ENCODE results near the gene CTDP1.

DNA sequence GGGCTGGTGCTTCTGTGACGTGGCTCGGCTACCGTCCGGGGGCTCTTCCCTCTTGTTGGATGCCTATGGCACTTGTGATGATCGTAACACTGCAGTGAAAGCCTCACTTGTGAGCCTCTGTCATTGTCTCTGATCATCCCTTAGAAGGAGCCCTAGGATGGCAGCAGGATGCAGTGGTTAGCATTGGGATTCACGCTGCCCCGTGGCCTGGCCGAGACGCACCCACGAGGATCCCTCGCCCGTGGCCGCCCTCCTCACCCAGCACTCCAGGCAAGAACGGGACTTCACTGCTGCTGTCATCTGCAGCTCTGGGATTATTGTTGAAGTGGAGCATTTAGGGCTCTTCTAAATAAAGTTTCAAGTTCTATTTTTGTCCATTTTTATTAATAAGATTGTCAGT, 46.8 kb upstream of the CTDP1 start:
- no peak for TF ChIP-seq CTCF (IDR thresholded peaks at IDR 0.05; ENCODE audit: poor library complexity)
- no peak for TF ChIP-seq EZH2 (IDR thresholded peaks at IDR 0.05; ENCODE audit: borderline replicate concordance)
- no peak for TF ChIP-seq EZH2phosphoT487 (IDR thresholded peaks at IDR 0.05; ENCODE audit: low read depth, severe bottlenecking, unreplicated experiment)

Data from hepatocyte (in vitro differentiated cells).